ENCODE data around the gene NFIX. TPM values are rescaled to one million over a fixed set of nuclear protein-coding genes. Genes with fewer than 3 reads are reported as not detected.

The NFIX gene
- total RNA-seq, 4 donors from 2014 or later, result 32.3 to 81.2 (median 51.6) TPM

- Histone ChIP-seq H3K27ac (peak overlapping the region in 3 of 4 donors; percentile 72 to 94 (median 91)), H3K4me3 (no peak overlapping the region), H3K4me1 (peaks cover 5 to 65% (median 30%) of the 10 kb centered on the region in 3 donors), H3K36me3 (peaks cover 0 to 89% (median 16%) of the 10 kb centered on the region in 3 donors), H3K9me3 (no peaks in the 10 kb centered on the region), H3K27me3 (no peaks in the 10 kb centered on the region)
- no peak for DNase-seq
- intact Hi-C loops (cut with DNase I), result no loop called here
- WGBS, 2 donors, result 73% methylated on average over 3 of the region's 5 CpGs; no CpG with 5 or more reads in 1 of the 2 donors
- TF ChIP-seq, protein P1, sequence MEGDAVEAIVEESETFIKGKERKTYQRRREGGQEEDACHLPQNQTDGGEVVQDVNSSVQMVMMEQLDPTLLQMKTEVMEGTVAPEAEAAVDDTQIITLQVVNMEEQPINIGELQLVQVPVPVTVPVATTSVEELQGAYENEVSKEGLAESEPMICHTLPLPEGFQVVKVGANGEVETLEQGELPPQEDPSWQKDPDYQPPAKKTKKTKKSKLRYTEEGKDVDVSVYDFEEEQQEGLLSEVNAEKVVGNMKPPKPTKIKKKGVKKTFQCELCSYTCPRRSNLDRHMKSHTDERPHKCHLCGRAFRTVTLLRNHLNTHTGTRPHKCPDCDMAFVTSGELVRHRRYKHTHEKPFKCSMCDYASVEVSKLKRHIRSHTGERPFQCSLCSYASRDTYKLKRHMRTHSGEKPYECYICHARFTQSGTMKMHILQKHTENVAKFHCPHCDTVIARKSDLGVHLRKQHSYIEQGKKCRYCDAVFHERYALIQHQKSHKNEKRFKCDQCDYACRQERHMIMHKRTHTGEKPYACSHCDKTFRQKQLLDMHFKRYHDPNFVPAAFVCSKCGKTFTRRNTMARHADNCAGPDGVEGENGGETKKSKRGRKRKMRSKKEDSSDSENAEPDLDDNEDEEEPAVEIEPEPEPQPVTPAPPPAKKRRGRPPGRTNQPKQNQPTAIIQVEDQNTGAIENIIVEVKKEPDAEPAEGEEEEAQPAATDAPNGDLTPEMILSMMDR (IDR thresholded peaks at IDR 0.05), result peak in 1 of 6 experiments; percentile 27
- no peak for TF ChIP-seq POLR2A (IDR thresholded peaks at IDR 0.05)
These were observed 94.0 kb downstream of the NFIX start for GRCh38 chr19:13089139-13089856.

- H3K4me3 ChIP-seq, result no peak overlapping the region
- WGBS, 2 donors, result 52 to 93% methylated on average over 2 to 3 of the region's 12 CpGs
- intact Hi-C loops (cut with DNase I), result loop anchor here (5.0 kb wide), 1 partner anchor 108 kb away; no protein-coding TSS in a partner anchor
- no peak for DNase-seq
- peak overlapping the region; percentile 42 to 94 (median 82) for H3K27ac ChIP-seq
- peaks cover 0 to 89% (median 13%) of the 10 kb centered on the region in 3 donors for H3K36me3 ChIP-seq
- peaks cover 12 to 72% (median 36%) of the 10 kb centered on the region in 3 donors for H3K4me1 ChIP-seq
- H3K27me3 ChIP-seq, result no peaks in the 10 kb centered on the region
- H3K9me3 ChIP-seq, result no peaks in the 10 kb centered on the region
- no peak for TF ChIP-seq POLR2A (IDR thresholded peaks at IDR 0.05)
- TF ChIP-seq, protein P1 (IDR thresholded peaks at IDR 0.05), result no peak
These were observed 94.7 kb downstream of the NFIX start for GRCh38 chr19:13089857-13090507.

GRCh38 chr19:13090511-13091231 is 95.4 kb downstream of the NFIX start:
- no peak for TF ChIP-seq POLR2A (IDR thresholded peaks at IDR 0.05)
- TF ChIP-seq, protein P1 (IDR thresholded peaks at IDR 0.05), result no peak
- WGBS, 2 donors, result 100% methylated on average over 1 of the region's 10 CpGs; no CpG with 5 or more reads in 1 of the 2 donors
- intact Hi-C loops (cut with DNase I), result loop anchor here (5.0 kb wide), 1 partner anchor 108 kb away; no protein-coding TSS in a partner anchor

DNA sequence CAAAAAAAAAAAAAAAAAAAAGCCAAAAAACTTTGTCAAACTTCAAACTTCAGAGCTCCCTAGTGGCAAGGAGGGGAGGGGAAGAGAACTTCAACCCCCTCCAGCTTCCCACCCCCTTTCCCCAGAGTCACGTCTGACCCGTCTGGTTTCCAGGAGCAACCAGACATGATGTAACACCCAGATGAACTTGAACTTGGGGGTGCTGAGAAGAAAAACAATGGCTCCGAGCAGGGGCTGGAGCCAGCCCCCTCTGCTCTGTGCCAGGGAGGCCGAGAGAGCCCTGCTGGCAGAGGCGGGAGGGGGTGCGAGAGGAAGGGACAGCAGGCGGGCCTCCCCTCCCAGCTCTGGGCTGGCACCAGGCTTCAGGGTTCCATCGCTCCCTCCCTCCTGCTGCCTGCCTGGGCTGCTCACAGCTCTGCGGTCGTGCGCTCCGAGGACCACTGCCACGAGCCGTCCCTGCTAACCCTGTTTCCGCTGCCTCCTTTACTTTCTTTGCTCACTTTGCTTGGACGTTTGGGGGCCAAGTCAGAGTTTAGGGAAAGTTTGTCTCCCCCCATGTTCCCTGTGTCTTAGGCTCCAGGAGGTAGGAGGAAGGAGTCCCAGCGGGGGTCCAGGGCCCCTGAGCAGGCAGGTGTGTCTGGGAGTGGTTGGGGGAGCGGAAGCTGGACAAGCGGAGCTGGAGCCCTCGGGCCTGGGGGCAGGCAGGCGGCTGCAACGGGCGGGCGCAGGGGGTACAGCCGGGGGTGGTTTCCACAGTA is 96.3 kb downstream of the NFIX start:
- 20 to 64% methylated on average over 6 to 17 of the region's 25 CpGs for WGBS, 2 donors
- H3K27me3 ChIP-seq, result no peaks in the 10 kb centered on the region
- H3K36me3 ChIP-seq, result peaks cover 0 to 89% (median 12%) of the 10 kb centered on the region in 3 donors
- H3K9me3 ChIP-seq, result no peaks in the 10 kb centered on the region
- peaks cover 19 to 77% (median 50%) of the 10 kb centered on the region in 3 donors for H3K4me1 ChIP-seq
- no peak for TF ChIP-seq POLR2A (IDR thresholded peaks at IDR 0.05)
- TF ChIP-seq, protein P1 (IDR thresholded peaks at IDR 0.05), result no peak
- DNase-seq, result no peak
- H3K27ac ChIP-seq, result peak overlapping the region; percentile 31 to 94 (median 88)
- intact Hi-C loops (cut with DNase I), result loop anchor here (5.0 kb wide), 1 partner anchor 109 kb away; no protein-coding TSS in a partner anchor
- no peak overlapping the region for H3K4me3 ChIP-seq

More at GRCh38 chr19:13090511-13091231, 95.4 kb downstream of the NFIX start:
- Histone ChIP-seq H3K4me3 (no peak overlapping the region), H3K27ac (peak overlapping the region; percentile 42 to 94 (median 82)), H3K36me3 (peaks cover 0 to 89% (median 13%) of the 10 kb centered on the region in 3 donors), H3K27me3 (no peaks in the 10 kb centered on the region), H3K4me1 (peaks cover 12 to 73% (median 41%) of the 10 kb centered on the region in 3 donors), H3K9me3 (no peaks in the 10 kb centered on the region)
- DNase-seq, result no peak
